ENCODE measurements around the gene BRCC3. TPM values are rescaled to one million over a fixed set of nuclear protein-coding genes. Genes with fewer than 3 reads are reported as not detected.

The BRCC3 gene
- total and polyA plus RNA-seq, 10 of the 15 experiments (the other 5 are each of a cell fraction or from before 2014, with no cell fraction given), result 15.5 to 57.5 (median 35.6) TPM

DNA sequence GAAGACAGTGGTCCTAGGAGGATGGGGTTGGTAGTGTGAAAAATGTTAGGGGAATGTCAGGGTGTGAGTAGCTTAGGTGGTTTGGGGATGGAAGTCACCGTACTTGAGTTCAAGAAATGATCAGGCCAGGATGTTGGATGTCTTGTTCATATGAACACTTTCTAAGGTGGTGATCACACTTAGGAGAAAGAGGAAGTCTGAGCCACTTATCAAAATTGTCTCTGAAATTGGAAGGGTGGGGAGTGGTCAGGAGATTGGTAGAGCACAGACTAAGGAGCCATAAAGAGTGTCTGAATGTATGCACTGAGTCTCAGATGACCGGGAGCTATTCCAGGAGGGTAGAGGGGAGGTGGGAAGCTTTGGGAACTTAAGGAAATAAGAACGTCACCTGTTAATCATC, 17.7 kb upstream of the BRCC3 start (continued):
- no peak for TF ChIP-seq NRF1 (conservative IDR thresholded peaks at IDR 0.05; ENCODE audit: low read depth, low read length)
- TF ChIP-seq, protein P1, sequence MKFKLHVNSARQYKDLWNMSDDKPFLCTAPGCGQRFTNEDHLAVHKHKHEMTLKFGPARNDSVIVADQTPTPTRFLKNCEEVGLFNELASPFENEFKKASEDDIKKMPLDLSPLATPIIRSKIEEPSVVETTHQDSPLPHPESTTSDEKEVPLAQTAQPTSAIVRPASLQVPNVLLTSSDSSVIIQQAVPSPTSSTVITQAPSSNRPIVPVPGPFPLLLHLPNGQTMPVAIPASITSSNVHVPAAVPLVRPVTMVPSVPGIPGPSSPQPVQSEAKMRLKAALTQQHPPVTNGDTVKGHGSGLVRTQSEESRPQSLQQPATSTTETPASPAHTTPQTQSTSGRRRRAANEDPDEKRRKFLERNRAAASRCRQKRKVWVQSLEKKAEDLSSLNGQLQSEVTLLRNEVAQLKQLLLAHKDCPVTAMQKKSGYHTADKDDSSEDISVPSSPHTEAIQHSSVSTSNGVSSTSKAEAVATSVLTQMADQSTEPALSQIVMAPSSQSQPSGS (IDR thresholded peaks at IDR 0.05; ENCODE audit: low read length), result no peak
- no peak for TF ChIP-seq SP1 (IDR thresholded peaks at IDR 0.05; ENCODE audit: low read depth, low read length)
- no peak for TF ChIP-seq EP300 (IDR thresholded peaks at IDR 0.05; ENCODE audit: borderline replicate concordance in 1 of 2, control insufficient read depth in 1 of 2, low read depth in 2 of 2, low read length in 2 of 2)
- TF ChIP-seq, protein P2, sequence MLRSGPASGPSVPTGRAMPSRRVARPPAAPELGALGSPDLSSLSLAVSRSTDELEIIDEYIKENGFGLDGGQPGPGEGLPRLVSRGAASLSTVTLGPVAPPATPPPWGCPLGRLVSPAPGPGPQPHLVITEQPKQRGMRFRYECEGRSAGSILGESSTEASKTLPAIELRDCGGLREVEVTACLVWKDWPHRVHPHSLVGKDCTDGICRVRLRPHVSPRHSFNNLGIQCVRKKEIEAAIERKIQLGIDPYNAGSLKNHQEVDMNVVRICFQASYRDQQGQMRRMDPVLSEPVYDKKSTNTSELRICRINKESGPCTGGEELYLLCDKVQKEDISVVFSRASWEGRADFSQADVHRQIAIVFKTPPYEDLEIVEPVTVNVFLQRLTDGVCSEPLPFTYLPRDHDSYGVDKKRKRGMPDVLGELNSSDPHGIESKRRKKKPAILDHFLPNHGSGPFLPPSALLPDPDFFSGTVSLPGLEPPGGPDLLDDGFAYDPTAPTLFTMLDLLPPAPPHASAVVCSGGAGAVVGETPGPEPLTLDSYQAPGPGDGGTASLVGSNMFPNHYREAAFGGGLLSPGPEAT (IDR thresholded peaks at IDR 0.05; ENCODE audit: low read depth), result no peak
- TF ChIP-seq MTA2 (IDR thresholded peaks at IDR 0.05; ENCODE audit: low read depth), result no peak
- no peak for TF ChIP-seq MXI1 (IDR thresholded peaks at IDR 0.05; ENCODE audit: low read depth, low read length)
- no peak for TF ChIP-seq ZNF24 (IDR thresholded peaks at IDR 0.05)

DNA sequence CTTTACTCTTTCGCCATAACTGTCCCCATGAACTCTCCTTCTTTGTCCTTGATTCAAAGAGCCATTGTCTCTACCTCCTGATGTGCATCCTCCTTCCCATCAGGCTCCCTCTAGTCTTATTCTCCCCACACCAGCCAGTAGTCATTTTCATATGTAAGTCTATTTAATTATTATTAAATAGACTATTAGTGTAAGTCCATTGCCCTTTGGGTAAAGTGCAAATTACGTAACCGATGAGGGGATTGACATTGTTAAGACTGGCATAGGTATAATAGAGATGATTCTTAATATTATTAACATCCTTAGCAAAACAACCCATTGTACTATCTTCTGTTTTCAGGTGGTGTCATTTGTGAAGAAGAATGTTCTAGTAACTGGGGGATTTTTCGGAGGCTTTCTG, 17.1 kb upstream of the BRCC3 start:
- DNase-seq (ENCODE audit: low read depth, low spot score) (no peak), FAIRE-seq (no peak), ATAC-seq (no peak)
- in situ Hi-C loops (cut with MboI), result no loop called here
- intact Hi-C loops (cut with micrococcal nuclease; ENCODE audit: unreplicated experiment), result no loop called here
- POLR2A ChIA-PET, result no interaction called here
- SMC1A ChIA-PET (ENCODE audit: uncharacterized antibody, unreplicated experiment), result interaction anchor here (0.8 to 5.2 kb wide), 2 partner anchors 69 to 74 kb away, joined by 3 to 145 read pairs; no protein-coding TSS in a partner anchor
- RAD21 ChIA-PET (ENCODE audit: unreplicated experiment), result no interaction called here
- Histone ChIP-seq H2AFZ (ENCODE audit: control insufficient read depth, low read depth, low read length) (no peak overlapping the region), H3K4me3 (no peak overlapping the region), H4K20me1 (ENCODE audit: control insufficient read depth, insufficient read depth) (no peaks in the 10 kb centered on the region), H3K4me2 (ENCODE audit: control insufficient read depth, insufficient read depth) (no peak overlapping the region), H3K9ac (ENCODE audit: control insufficient read depth, insufficient read depth, low read length) (no peak overlapping the region), H3K27me3 (replicated peaks in 1 of 2; ENCODE audit: control insufficient read depth in 2 of 2, insufficient read depth in 2 of 2, low read length in 1 of 2) (no peaks in the 10 kb centered on the region), H3K79me2 (ENCODE audit: control insufficient read depth, insufficient read depth, low read length) (no peaks in the 10 kb centered on the region), H3K36me3 (ENCODE audit: control insufficient read depth in 2 of 2, insufficient read depth in 2 of 2, low read length in 1 of 2) (no peaks in the 10 kb centered on the region; a peak in 2 of 4 replicates), H3K27ac (ENCODE audit: control insufficient read depth, insufficient read depth) (no peak overlapping the region), H3K9me3 (replicated peaks; ENCODE audit: control insufficient read depth, insufficient read depth, low read length) (no peaks in the 10 kb centered on the region), H3K4me1 (ENCODE audit: control insufficient read depth, insufficient read depth, low read length) (no peaks in the 10 kb centered on the region; the same call in 1 of the 2 replicates)
- 47% methylated on average over 4 of the region's 4 CpGs for WGBS (ENCODE audit: insufficient coverage, insufficient replicate concordance, low lambda C conversion rate, missing lambda C conversion rate)
- CTCF ChIA-PET, result interaction anchor here (6.4 kb wide), 1 partner anchor 70 kb away, joined by 181 read pairs; no protein-coding TSS in a partner anchor
- no TSS peak for BruUV-seq (replicated peaks)
- no peak for TF ChIP-seq BRCA1 (IDR thresholded peaks at IDR 0.05; ENCODE audit: low read depth, low read length)
- no peak for TF ChIP-seq ZNF384 (IDR thresholded peaks at IDR 0.05; ENCODE audit: borderline replicate concordance, low read depth, low read length)
- TF ChIP-seq, protein P3, sequence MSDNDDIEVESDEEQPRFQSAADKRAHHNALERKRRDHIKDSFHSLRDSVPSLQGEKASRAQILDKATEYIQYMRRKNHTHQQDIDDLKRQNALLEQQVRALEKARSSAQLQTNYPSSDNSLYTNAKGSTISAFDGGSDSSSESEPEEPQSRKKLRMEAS (IDR thresholded peaks at IDR 0.05; ENCODE audit: low read depth, low read length), result no peak
- no peak for TF ChIP-seq BACH1 (IDR thresholded peaks at IDR 0.05; ENCODE audit: borderline replicate concordance)
- TF ChIP-seq MTA3 (IDR thresholded peaks at IDR 0.05; ENCODE audit: borderline replicate concordance, low read length), result no peak
- no peak for TF ChIP-seq RFX5 (IDR thresholded peaks at IDR 0.05; ENCODE audit: low read depth, low read length)
- TF ChIP-seq SMAD1 (IDR thresholded peaks at IDR 0.05; ENCODE audit: low read depth, partially characterized antibody), result no peak
- TF ChIP-seq, protein P4, sequence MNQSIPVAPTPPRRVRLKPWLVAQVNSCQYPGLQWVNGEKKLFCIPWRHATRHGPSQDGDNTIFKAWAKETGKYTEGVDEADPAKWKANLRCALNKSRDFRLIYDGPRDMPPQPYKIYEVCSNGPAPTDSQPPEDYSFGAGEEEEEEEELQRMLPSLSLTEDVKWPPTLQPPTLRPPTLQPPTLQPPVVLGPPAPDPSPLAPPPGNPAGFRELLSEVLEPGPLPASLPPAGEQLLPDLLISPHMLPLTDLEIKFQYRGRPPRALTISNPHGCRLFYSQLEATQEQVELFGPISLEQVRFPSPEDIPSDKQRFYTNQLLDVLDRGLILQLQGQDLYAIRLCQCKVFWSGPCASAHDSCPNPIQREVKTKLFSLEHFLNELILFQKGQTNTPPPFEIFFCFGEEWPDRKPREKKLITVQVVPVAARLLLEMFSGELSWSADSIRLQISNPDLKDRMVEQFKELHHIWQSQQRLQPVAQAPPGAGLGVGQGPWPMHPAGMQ (IDR thresholded peaks at IDR 0.05; ENCODE audit: borderline replicate concordance), result no peak
- no peak for TF ChIP-seq EGR1 (IDR thresholded peaks at IDR 0.05; ENCODE audit: borderline replicate concordance in 1 of 2, low read depth in 2 of 2, low read length in 2 of 2)
- TF ChIP-seq RELA (IDR thresholded peaks at IDR 0.05; ENCODE audit: borderline replicate concordance, partially characterized antibody), result no peak
- TF ChIP-seq WRNIP1 (IDR thresholded peaks at IDR 0.05; ENCODE audit: borderline replicate concordance, low read depth, low read length), result no peak
- no peak for TF ChIP-seq EP300 (IDR thresholded peaks at IDR 0.05; ENCODE audit: borderline replicate concordance in 1 of 2, control insufficient read depth in 1 of 2, low read depth in 2 of 2, low read length in 2 of 2)
